Osteocyte (in vitro differentiated cells): ENCODE data around the gene PRMT7. TPM values are rescaled to one million over a fixed set of nuclear protein-coding genes. Genes with fewer than 3 reads are reported as not detected.

Source experiments
- DNase-seq: peaks from one replicate; pipeline ENCODE4 v3.0.0; 2021; ENCODE audit warnings: mixed read lengths; ENCODE audit not compliant: unreplicated experiment; ENCODE audit errors: extremely low spot score
- H3K27ac Mint-ChIP-seq: one replicate; pipeline ENCODE4 v1.8.0; 2021; ENCODE audit warnings: mild to moderate bottlenecking, mixed read lengths; ENCODE audit not compliant: unreplicated experiment
- H3K27me3 Mint-ChIP-seq: one replicate; pipeline ENCODE4 v1.8.0; 2021; ENCODE audit warnings: mixed read lengths; ENCODE audit not compliant: unreplicated experiment
- H3K36me3 Mint-ChIP-seq: one replicate; pipeline ENCODE4 v1.8.0; 2021; ENCODE audit warnings: mixed read lengths; ENCODE audit not compliant: unreplicated experiment
- H3K4me1 Mint-ChIP-seq: one replicate; pipeline ENCODE4 v1.8.0; 2021; ENCODE audit warnings: mixed read lengths; ENCODE audit not compliant: unreplicated experiment
- H3K4me3 Mint-ChIP-seq: one replicate; pipeline ENCODE4 v1.8.0; 2021; ENCODE audit warnings: mild to moderate bottlenecking, moderate library complexity, mixed read lengths; ENCODE audit not compliant: unreplicated experiment
- H3K9me3 Mint-ChIP-seq: one replicate; pipeline ENCODE4 v1.8.0; 2021; ENCODE audit warnings: mixed read lengths; ENCODE audit not compliant: unreplicated experiment
- CTCF ChIP-seq: fragments of 200-600 bp; sonication (generic); IDR thresholded peaks from 2 replicates; pipeline ENCODE4 v1.5.0; 2021; ENCODE audit warnings: antibody characterized with exemption, mild to moderate bottlenecking, moderate library complexity
- total RNA-seq: library from RNA; stranded (reverse); gene quantifications from 2 replicates; pipeline ENCODE4 v1.2.1, GENCODE V29; 2021

The PRMT7 gene
- total RNA-seq, 1 donor from 2014 or later, result 38.4 TPM

- Mint-ChIP-seq H3K9me3 (no peaks in the 10 kb centered on the region), H3K27me3 (no peaks in the 10 kb centered on the region), H3K4me1 (no peaks in the 10 kb centered on the region), H3K27ac (no peak overlapping the region), H3K36me3 (peaks cover 39% of the 10 kb centered on the region), H3K4me3 (no peak overlapping the region)
- no peak for TF ChIP-seq CTCF
- DNase-seq, result no peak
Observed at GRCh38 chr16:68319185-68319908, 8.5 kb downstream of the PRMT7 start.

- Mint-ChIP-seq H3K27me3 (no peaks in the 10 kb centered on the region), H3K4me3 (no peak overlapping the region)
Observed at GRCh38 chr16:68324336-68324735, 13.5 kb downstream of the PRMT7 start.

GRCh38 chr16:68324780-68325357, 14.1 kb downstream of the PRMT7 start:
- no peaks in the 10 kb centered on the region for H3K9me3 Mint-ChIP-seq
- peaks cover 5% of the 10 kb centered on the region for H3K4me1 Mint-ChIP-seq
- H3K27me3 Mint-ChIP-seq, result no peaks in the 10 kb centered on the region
- H3K27ac Mint-ChIP-seq, result no peak overlapping the region
- peaks cover 23% of the 10 kb centered on the region for H3K36me3 Mint-ChIP-seq
- DNase-seq, result no peak
- H3K4me3 Mint-ChIP-seq, result no peak overlapping the region
- no peak for TF ChIP-seq CTCF

More at GRCh38 chr16:68324336-68324735, 13.5 kb downstream of the PRMT7 start:
- H3K9me3 Mint-ChIP-seq, result no peaks in the 10 kb centered on the region
- H3K4me1 Mint-ChIP-seq, result peaks cover 5% of the 10 kb centered on the region
- H3K36me3 Mint-ChIP-seq, result peaks cover 23% of the 10 kb centered on the region
- H3K27ac Mint-ChIP-seq, result no peak overlapping the region
- no peak for TF ChIP-seq CTCF
- no peak for DNase-seq

- Mint-ChIP-seq H3K27me3 (no peaks in the 10 kb centered on the region), H3K36me3 (peaks cover 13% of the 10 kb centered on the region), H3K4me3 (no peak overlapping the region), H3K9me3 (no peaks in the 10 kb centered on the region), H3K27ac (no peak overlapping the region), H3K4me1 (peaks cover 16% of the 10 kb centered on the region)
- TF ChIP-seq CTCF, result peak; percentile 93
- DNase-seq, result peak; percentile 93
Observed at GRCh38 chr16:68328151-68328859, 17.5 kb downstream of the PRMT7 start.

- H3K4me1 Mint-ChIP-seq, result peaks cover 19% of the 10 kb centered on the region
- no peak for DNase-seq
- no peaks in the 10 kb centered on the region for H3K27me3 Mint-ChIP-seq
- H3K27ac Mint-ChIP-seq, result no peak overlapping the region
- no peak overlapping the region for H3K4me3 Mint-ChIP-seq
- H3K36me3 Mint-ChIP-seq, result peaks cover 7% of the 10 kb centered on the region
- no peaks in the 10 kb centered on the region for H3K9me3 Mint-ChIP-seq
- no peak for TF ChIP-seq CTCF
Observed at GRCh38 chr16:68328860-68329390, 18.1 kb downstream of the PRMT7 start.
